Measurements from ENCODE around the gene DAGLB.
"Not testable (repeated sequence)": the region's sequence is repeated elsewhere in the genome, so short reads cannot be mapped to it uniquely, and the experiment has no call there.

DAGLB gene

GRCh38 chr7:6461946-6462550, 14.3 kb upstream of the DAGLB start:
- no peak for DNase-seq (ENCODE audit: low spot score)

GRCh38 chr7:6460990-6461584, 13.3 kb upstream of the DAGLB start:
- no peak for DNase-seq (ENCODE audit: low spot score)

- DNase-seq (ENCODE audit: low spot score): no peak
Measured at GRCh38 chr7:6460303-6460702, 12.5 kb upstream of the DAGLB start.

- not testable (repeated sequence) for DNase-seq (ENCODE audit: low spot score)
Measured at GRCh38 chr7:6458676-6459075, 10.9 kb upstream of the DAGLB start.

GRCh38 chr7:6453734-6454133, 6.0 kb upstream of the DAGLB start:
- peak; percentile 72 for DNase-seq (ENCODE audit: low spot score)

- no peak for DNase-seq (ENCODE audit: low spot score)
Measured at GRCh38 chr7:6451224-6451705, 3.5 kb upstream of the DAGLB start.

- DNase-seq (ENCODE audit: low spot score): not testable (repeated sequence)
Measured at GRCh38 chr7:6450591-6450990, 2.8 kb upstream of the DAGLB start.

GRCh38 chr7:6449884-6450283, 2.1 kb upstream of the DAGLB start:
- DNase-seq (ENCODE audit: low spot score): not testable (repeated sequence)

- DNase-seq (ENCODE audit: low spot score): no peak
Measured at GRCh38 chr7:6448943-6449543, 1.3 kb upstream of the DAGLB start.

GRCh38 chr7:6446838-6447580, 745 bp downstream of the DAGLB start:
- peak; percentile 55 for DNase-seq (ENCODE audit: low spot score)

- no peak for DNase-seq (ENCODE audit: low spot score)
Measured at GRCh38 chr7:6444516-6445269, 3.1 kb downstream of the DAGLB start.

GRCh38 chr7:6443372-6443941, 4.3 kb downstream of the DAGLB start:
- DNase-seq (ENCODE audit: low spot score): peak; percentile 85

- no peak for DNase-seq (ENCODE audit: low spot score)
Measured at GRCh38 chr7:6442114-6442513, 5.6 kb downstream of the DAGLB start.

- no peak for DNase-seq (ENCODE audit: low spot score)
Measured at GRCh38 chr7:6440381-6440780, 7.4 kb downstream of the DAGLB start.

- DNase-seq (ENCODE audit: low spot score): no peak
Measured at GRCh38 chr7:6438427-6438826, 9.3 kb downstream of the DAGLB start.

GRCh38 chr7:6437251-6437650, 10.5 kb downstream of the DAGLB start:
- no peak for DNase-seq (ENCODE audit: low spot score)

GRCh38 chr7:6436385-6436685, 11.4 kb downstream of the DAGLB start:
- no peak for DNase-seq (ENCODE audit: low spot score)

GRCh38 chr7:6435486-6436384, 12.0 kb downstream of the DAGLB start:
- peak; percentile 94 for DNase-seq (ENCODE audit: low spot score)

GRCh38 chr7:6433784-6434615, 13.8 kb downstream of the DAGLB start:
- no peak for DNase-seq (ENCODE audit: low spot score)

- no peak for DNase-seq (ENCODE audit: low spot score)
Measured at GRCh38 chr7:6432781-6433180, 15.0 kb downstream of the DAGLB start.
